ENCODE measurements around the gene DNASE1L1. TPM values are rescaled to one million over a fixed set of nuclear protein-coding genes. Genes with fewer than 3 reads are reported as not detected.
"Not testable (repeated sequence)": the region's sequence is repeated elsewhere in the genome, so short reads cannot be mapped to it uniquely, and the experiment has no call there.

The DNASE1L1 gene
- polyA plus RNA-seq, 5 donors = 9.3 to 12.4 (median 10.5) TPM

GRCh38 chrX:154388094-154388493 lies 21.0 kb downstream of the DNASE1L1 start:
- DNase-seq = not testable (repeated sequence)

GRCh38 chrX:154384284-154384892 lies 24.7 kb downstream of the DNASE1L1 start:
- DNase-seq = no peak

GRCh38 chrX:154383359-154384283 lies 25.4 kb downstream of the DNASE1L1 start:
- DNase-seq = no peak

DNA sequence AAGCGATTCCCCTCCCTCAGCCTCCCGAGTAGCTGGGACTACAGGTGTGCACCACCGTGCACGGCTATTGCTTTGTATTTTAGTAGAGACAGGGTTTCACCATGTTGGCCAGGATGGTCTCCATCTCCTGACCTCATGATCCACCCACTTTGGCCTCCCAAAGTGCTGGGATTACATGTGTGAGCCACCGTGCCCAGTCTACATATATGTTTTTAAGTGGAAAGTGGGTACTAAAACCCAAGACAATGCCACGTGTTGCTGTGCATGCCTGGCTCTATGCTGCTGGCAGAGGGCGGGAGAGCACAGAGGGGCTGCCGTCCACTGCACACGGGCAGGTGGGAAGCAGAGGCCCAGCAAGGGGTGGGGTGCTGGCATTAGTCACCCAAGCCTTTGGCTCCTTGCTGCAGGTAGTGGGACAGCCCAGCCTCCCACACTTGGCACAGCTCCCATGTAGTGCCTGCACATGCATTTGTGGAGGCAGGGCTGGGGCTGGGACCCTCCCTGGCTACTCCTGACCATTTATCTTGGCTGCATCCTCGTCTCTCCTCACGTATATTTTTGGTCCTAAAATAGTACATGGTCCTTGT lies 26.5 kb downstream of the DNASE1L1 start:
- DNase-seq = no peak

DNA sequence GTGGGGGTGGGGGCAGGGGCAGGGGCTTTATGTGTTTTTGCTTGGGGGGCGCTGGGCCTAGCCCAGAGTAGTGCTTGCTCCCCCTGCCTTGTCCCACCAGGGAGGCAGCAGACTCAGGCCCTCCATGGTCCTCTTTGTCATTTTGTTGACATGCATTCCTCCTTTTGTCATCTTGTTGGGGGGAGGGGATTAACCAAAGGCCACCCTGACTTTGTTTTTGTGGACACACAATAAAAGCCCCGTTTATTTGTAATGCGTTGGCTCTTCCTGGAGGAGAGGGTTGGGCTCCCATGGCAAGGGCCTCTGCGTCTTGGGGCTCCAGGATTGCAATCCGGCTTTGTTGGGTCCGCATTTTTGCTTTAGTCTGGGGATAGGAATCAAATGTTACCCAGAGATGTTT lies 27.8 kb downstream of the DNASE1L1 start:
- no peak for DNase-seq

DNA sequence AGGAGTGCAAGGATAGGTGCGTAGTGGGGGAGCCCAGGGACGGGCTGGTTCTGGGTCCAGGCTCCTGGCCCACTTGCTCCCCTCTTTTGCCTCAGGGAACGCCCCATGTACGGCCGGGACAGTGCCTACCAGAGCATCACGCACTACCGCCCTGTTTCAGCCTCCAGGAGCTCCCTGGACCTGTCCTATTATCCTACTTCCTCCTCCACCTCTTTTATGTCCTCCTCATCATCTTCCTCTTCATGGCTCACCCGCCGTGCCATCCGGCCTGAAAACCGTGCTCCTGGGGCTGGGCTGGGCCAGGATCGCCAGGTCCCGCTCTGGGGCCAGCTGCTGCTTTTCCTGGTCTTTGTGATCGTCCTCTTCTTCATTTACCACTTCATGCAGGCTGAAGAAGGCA lies 28.3 kb downstream of the DNASE1L1 start:
- DNase-seq = no peak

DNA sequence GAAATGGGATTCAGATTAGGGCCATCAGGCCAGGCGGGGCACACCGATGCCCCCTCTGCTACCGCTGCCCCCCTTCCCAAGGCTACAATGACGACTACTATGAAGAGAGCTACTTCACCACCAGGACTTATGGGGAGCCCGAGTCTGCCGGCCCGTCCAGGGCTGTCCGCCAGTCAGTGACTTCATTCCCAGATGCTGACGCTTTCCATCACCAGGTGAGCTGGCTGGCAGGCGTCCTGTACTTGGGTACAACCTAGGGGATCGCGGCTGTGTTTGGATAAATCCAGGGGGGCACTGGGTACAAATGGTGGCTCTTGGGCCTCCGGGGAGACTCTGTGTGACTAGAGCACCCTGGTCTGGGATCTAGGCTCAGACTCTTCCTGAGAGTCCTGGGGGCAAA lies 28.9 kb downstream of the DNASE1L1 start:
- DNase-seq = no peak

- no peak for DNase-seq
These were observed 29.5 kb downstream of the DNASE1L1 start for GRCh38 chrX:154379569-154379951.

- DNase-seq = peak; percentile 96 to 98
These were observed 30.1 kb downstream of the DNASE1L1 start, which contains the start of gene EMD for GRCh38 chrX:154378799-154379568. EMD (plus strand) TSS chrX:154379295; CDS start chrX:154379485, 190 bp downstream.

DNA sequence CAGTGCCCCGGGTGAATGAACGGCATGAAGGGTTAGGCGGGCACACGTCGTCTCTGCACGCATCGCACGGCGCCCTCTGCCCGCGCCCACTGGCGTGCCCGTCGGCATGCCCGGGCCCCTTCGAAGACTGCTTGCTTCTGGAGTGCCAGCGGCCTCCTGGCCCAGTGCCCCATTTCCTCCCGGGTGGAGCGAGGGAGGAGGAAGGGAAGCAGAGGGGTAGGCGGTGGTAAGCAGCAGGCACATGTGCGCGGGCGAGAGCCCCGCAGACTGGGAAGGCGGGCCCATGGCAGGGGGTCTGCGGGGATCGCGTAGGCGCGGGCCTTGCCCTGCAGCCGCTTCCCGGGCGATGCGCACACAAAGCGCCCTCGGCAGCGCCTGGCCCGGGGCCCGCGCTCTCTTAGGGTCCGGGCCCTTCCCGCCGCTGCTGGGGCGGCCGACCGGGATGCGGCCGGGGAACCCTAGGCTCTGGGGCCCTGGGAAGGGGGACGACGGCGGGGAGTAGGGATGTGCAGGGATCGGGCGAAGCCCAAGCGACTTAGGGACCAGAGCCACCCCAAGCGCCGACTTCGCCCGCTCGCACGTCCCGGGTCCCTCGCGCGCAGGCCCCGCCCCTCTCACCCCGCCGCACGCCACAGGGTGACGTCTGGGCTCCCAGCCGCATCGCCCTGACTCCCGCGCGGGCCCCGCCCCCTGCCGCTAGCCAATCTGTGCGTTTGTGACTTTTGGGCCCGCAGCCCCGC lies 30.8 kb downstream of the DNASE1L1 start:
- peak in 1 of 2 donors; percentile 67 for DNase-seq

DNA sequence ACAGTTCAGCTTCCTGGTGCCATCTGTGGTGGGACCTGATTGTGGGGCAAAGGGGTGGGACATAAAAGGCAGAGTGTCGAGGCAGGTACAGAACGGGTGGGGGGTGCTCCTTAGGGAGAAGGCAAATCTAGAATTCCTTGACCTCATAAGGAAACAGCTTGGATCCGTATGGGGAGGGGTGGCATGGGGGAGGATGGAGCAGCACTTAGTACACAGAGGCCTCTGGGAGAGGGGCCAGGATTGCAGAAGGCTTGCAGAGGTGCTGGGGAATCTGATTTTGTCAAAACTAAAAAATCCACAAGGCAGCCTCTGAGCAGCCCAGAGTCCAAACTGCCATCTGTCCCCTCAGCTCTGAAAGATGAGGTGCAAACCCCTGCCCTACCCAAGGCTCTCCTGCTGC lies 32.3 kb downstream of the DNASE1L1 start:
- no peak for DNase-seq

- DNase-seq = no peak
These were observed 33.9 kb downstream of the DNASE1L1 start for GRCh38 chrX:154375156-154375504.

DNA sequence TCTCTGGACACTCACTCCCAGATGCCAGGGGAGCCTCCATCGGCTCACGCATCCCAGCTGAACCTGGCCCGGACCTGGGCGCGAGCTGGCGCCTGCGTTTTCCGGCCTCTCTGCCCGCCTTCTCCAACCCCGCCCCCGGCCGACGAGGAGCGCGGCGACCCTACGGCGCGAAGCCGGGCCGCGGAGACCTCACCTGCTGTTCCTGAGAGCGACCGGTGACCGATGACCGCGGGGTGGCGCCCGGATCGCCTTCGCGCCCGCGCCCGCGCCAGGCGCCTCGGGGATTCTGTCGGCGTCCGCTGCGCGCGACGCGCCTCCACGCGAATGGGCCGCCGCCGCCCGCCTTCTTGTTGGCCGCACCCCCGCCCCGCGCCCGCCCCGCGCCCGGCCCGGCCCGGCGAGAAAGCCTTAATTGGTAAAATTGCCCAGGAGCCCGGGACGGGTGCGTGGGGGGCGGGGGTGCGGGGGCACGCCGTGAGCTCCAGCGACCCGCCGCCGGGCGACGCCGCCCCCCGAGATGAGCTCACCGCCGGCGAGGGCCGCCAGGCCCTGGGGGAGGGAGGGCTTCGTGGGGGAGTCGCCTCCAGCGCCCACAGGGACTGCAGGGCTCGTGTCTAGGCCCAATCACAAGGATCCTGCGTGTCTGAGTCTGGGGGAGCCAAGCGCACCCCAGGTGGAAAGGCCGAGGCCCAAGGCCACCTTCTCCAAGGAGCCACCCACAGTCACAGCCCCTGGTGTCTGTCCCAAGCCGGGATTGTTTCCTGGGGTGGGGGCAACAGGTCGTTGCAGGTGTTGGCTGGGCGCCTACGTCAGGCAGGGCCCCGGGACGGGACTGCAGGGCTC lies 34.5 kb downstream of the DNASE1L1 start, which contains the start of gene FLNA:
FLNA (minus strand) TSS at position 322 of the 843 bp plus-strand sequence. CDS start 3,389 bp downstream, outside the sequence.
- no peak for DNase-seq

GRCh38 chrX:154373340-154374306 lies 35.4 kb downstream of the DNASE1L1 start:
- DNase-seq = peak; percentile 71 to 77

GRCh38 chrX:154372612-154373022 lies 36.4 kb downstream of the DNASE1L1 start:
- no peak for DNase-seq

DNA sequence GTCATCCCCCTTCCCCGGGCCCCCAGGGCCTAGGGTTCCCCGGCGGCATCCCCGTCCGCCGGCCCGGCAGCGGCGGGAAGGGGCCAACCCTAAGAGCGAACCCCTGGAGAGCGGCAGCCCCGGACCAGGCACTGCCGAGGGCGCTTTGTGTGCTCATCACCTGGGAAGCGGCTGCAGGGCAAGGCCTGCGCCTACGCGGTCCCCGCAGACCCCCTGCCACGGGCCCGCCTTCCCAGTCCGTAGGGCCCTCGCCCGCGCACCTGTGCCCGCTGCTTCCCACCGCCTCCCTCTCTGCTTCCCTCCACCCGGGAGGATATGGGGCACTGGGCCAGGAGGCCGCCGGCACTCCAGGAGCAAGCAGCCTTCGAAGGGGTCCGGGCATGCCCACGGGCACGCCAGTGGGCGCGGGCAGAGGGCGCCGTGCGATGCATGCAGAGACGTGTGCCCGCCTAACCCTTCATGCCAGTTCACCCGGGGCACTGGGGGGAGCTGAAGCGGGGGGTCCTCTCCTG lies 37.2 kb downstream of the DNASE1L1 start:
- DNase-seq = no peak

DNA sequence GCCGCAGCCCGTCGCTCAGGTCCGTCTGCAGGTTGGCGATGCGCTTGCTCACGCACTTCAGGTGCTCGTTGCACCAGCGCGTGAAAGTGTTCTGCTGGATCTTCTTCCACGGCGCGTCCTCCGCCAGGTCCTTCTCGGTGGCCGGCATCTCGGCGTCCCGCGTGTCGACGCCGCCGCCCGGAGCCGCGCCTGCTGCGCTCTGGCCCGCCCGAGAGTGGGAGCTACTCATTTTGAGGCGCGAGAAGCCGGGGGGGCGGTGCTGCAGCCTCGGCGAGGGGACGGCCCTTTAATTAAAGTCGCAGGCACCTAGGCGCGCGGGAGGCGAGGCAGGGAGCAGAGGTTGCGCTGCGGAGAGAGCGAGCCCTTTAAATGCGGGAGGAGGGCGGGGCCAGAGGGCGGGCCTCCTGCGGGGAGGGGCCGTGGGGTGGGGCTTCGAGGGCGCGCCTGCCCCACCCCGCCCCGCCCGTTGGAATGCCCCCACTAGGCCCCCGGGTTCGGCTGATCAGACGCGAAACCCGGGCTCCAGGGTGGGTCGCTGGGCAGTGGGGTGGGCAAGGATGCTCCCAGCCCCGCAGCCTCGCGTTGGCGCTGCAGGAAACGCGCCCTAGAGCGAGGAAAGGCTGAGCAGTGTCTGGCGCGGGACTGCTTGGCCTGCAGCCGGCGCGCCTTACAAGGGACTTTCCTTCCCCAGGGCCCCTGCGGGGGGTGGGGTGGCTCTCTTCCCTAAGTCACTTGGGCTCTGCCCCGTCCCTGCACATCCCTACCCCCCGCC lies 37.9 kb downstream of the DNASE1L1 start:
- DNase-seq = peak; percentile 90 to 92
